Stimulated activated CD8-positive, alpha-beta memory T cell treated with anti-CD3 and anti-CD28 coated beads, Interleukin-7, amount 100 ng/mL, for 24 hours (primary cell): ENCODE data around the gene PLLP.
A peak's percentile ranks its signal among the peaks of the same experiment; 100 is the strongest.

ENCODE experiments used
- DNase-seq: peaks from one replicate; pipeline ENCODE4 v3.0.0-alpha.2; 2020; ENCODE audit warnings: low read depth

PLLP gene

GRCh38 chr16:57256601-57257395, 27.7 kb downstream of the PLLP start:
- DNase-seq = no peak

- no peak for DNase-seq
Measured at GRCh38 chr16:57255686-57256415, 28.6 kb downstream of the PLLP start.

DNA sequence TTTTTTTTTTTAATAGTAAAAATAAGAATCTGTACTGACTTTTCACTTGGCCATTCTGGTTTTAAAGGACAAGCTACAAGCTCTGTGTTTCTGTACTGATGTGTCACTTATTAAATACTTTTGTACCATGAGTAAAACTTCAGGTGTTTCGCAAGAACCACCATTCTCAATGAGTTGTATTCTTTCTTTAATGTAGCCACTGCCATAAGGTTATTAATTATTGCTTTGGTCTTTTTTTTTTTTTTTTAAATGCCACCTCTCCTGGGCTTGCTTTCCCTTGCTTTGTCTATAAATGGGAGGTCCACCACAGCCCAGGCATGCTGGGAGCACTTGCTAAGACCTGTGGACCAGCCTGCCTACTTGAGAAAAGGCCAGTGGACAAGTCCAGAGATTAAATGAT, 31.0 kb downstream of the PLLP start:
- DNase-seq = no peak

DNA sequence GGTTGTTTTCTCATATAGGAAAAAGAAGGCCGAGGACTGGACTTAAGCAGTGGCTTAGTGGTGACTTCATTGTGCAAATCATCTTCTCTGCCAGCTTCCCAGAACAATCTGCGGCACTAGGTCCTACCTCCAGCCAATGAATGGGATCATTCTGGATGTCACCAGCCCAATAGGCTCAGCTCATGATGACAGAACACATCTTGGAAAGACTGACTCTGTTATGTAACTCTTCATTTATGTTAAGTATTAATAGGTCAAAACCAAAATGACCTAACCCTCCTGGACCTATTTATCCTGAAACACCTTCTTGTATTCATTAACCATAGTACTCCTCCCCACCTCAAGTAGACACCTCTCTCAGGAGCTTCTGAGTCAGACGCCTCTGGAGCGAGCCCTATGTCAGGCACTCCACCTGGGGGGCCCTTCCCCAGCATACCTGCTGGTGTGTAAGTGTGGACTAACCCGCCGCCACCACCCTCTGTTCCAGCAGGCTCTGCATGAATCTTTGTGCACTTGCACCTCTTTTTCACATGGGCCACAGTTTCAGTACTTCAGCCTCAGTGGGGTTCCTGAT, 32.2 kb downstream of the PLLP start:
- no peak for DNase-seq

DNA sequence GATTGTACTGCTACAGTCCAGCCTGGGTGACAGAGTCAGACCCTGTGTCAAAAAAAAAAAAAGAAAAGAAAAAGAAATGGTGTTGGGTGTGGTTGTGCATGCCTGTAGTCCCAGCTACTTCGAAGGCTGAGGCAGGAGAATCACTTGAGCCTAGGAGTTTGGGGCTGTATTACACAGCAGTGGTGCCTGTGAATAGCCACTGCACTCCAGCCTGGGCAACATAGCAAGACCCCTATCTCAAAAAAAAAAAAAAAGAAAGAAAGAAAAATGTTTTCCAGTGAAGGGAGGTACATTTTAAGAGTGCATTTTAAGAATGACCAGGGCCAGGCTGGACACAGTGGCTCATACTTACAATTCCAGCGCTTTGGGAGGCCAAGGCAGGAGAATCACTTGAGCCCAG, 33.1 kb downstream of the PLLP start:
- no peak for DNase-seq

- no peak for DNase-seq
Measured at GRCh38 chr16:57245472-57246113, 38.9 kb downstream of the PLLP start.

DNA sequence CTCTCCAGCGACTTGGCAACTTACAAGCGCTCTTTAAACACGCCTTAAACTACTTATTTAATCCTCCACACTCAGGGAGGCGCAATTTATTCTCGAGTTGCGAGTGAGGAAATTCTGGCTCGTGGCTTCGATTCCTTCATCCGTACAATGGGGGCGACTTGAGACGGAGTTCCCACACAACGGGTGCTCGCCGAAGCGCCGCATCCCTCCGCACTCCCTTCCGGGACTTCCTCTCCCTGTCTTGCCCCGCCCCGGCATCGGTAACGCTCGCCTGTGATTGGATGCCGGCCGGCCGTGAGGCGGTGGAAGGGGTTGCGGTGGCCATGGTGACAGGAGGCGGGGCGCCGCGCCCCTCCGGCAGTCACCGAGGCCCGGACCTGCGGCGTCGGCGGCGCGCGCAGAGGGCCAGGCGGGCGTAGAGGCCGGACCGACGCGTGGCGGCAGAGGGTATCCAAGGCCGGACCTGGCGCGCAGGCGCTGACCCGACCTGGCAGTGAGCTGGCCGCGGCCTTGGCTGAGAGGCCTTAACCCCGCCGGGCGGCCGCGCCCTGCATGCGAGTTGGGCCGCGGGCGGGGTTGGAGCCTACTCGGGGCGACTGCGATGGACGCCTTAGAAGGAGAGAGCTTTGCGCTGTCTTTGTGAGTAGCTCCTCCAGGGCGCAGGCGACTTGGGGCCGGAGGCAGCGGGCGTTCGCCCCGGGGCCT, 39.6 kb downstream of the PLLP start, which contains the start of gene ARL2BP:
Gene ARL2BP, plus strand, starts transcription at position 493 of the 705 bp plus-strand sequence. Its CDS starts 109 bp downstream, at position 602.
- DNase-seq = peak; percentile 95

GRCh38 chr16:57244463-57244766, 40.1 kb downstream of the PLLP start:
- no peak for DNase-seq

DNA sequence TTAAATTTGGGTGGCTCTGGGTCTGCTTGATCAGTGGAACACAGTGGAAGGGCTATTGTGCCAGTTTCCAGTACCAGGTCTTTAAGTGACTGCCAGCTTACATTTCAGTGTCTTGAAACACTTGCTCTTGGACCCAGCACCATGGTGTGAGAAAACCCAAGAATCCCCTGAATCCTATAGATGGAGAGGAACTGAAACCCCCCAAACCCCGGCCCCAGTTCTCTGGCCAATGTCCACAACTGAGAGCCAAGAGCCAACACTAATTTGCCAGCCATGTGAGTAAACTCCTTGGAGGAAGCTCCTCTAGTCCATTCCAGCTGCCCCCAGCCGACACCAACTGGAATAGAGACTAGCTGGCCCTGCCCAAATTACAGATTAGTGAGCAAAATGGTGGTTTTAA, 41.8 kb downstream of the PLLP start:
- no peak for DNase-seq

GRCh38 chr16:57240851-57241250, 43.6 kb downstream of the PLLP start:
- DNase-seq = no peak

DNA sequence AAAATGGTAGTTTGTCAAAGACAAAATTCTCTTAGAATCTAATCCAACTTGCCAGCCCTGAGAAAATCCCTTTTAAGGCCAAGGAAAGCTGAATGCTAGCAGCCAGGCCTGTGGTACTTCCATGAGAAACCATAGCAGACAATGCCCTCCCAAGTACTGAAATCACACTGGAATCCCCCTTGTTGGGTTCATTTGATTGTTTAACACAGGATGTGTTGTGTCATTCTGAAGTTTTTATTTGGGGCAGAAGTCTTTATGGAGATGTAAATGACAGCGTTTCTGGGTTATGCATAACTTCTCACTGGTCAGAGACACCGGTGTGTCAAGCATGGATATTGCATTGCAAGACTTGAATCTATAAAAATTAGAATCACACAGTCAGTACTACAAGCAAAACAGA, 45.4 kb downstream of the PLLP start:
- DNase-seq = no peak

DNA sequence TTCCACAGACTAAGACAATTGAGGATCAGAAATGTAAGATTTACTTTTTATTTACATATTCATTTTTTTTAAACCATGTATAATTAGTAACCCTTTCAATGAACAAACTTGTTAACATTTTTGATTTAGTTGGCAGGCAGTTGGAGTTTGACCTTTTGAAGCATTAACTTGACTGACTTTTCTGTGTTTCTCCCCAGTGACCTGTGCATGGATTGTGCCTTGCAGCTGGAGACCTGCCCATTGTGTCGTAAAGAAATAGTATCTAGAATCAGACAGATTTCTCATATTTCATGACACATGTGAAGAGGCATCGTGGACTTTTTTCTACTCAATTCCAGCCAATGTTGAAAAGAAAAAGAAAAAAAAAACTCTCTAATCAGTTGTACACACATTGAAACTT, 45.8 kb downstream of the PLLP start:
- DNase-seq = no peak

DNA sequence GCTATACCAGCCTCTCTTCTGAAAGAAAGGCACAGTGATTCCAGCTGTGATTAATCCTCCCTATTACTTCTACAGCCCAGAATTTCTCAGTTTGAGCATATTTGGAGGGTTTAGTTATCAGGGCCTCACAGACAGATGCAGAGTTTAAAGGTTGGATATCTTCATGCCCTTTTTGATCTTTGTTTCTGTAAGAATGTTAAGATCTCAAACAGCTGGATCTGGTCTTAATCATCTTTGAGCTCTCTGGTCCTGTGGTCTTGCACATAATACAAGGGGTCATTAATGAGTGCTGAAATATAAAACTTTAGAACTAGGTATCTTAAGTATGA, 48.5 kb downstream of the PLLP start:
- DNase-seq = no peak

DNA sequence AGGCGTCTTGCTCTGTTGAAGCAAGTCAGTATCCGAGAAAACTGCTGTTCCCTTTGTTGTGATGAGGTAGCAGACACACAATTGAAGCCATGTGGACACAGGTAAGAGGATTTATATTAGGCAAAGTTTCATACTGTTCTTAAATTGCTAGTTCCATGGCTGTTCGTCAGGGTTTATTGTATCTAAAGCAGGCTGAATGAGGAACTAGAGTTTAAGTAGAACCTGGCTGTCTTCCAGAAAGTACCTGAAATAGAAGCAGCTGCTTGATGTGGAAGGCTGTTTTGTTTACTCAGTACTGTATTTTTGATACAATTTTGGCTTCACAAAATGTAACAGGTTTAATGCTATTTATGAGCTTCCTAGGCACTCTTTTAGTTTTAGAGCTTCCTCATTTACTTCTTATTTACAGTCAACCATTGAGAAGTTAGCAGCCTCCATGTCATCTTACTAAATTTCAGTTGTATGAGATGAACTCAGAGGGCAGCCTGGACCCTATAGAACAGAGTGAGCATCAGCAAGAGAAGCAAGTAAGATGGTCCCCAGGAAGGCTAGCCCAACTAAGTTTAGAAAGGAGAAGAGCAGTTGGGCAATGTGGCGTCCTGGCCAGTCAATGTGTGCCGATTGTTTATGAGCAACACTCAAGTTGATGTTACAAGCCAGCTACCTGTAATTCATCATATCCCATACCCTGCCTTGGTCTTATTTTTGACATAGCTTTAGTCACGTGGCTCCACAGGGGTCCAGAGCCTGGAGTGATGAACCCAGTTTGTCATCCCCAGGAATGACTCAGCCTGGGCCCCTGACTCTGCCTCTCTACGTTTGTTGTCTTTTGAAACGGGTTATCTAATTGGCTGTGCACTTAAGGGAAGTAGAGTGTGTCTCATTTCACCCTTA, 49.1 kb downstream of the PLLP start:
- DNase-seq = no peak

DNA sequence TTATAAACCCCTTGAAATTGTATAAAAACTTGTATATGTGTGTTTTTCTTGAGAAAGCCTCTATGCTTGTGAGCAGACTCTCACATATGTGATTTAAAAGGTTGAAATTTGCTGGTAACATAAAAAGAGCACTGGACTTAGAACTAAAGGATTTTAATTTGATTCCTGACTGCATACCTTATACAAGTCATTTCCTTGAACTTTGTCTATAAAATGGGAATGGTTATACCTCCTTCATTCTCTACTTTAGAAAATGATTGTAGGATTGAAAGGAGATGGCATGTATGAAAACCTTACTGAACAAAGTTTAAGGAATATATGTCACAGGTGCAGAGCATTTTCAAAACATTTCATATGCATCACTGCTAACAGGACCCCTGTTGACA, 49.8 kb downstream of the PLLP start:
- DNase-seq = no peak

DNA sequence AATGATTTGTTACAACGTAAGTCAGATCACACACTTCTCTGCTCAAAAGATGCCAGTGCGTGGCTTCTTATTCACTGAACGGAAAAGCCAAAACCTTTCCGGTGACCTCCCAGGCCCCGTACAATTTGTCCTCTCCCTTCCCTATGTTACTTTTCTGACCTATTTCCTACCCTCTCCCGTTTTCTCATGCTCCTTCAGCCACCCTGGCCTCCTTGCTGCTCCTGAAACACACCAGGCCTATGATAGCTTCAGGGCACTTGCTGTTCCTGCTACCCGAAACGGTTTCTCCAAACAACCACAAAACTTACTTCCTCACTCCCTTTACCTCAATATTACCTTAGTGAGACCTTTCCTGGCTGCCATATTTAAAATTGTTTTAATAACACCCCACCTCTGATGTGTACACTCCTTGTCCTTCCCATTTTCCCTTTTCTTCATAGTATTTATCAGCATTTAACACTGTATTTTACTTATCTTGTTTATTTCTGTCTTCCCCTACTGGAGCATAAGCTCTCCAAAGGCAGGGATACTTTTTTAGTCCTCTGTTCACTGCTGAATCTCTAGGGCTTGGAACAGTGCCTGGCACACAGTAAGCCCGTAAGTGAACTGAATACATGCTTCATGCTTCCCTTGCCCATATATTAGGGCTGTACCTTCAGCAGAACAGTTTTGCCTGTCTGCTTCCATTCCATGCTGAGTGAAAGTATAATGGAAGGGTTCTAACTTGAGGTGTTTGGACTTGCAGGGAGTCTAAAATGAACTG, 50.3 kb downstream of the PLLP start:
- DNase-seq = no peak

DNA sequence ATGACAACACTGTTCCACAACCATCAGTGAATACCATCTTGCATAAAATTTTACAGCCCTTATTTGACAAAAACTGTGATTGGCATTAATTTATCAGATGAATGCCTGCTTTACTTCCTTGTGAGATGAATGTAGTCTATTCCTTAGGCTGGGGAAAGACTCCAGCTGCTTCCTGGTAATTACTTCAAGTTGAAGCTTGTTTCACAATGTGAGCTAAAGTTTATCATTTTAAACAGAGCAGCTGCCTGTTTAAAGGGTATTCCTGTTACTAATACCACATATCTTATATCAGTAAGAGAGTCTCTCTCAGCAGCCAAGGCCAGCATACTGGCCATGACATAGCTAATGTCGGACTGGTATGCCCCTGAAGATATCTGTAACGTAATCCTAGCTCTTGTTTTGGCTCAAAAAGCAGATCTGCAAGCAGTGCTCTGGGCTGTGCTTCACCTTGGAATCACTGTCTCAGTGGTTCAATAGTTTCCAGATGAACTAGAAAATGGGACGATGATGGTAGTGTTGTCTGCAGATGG, 52.6 kb downstream of the PLLP start:
- DNase-seq = no peak

- no peak for DNase-seq
Measured at GRCh38 chr16:57229079-57229478, 55.4 kb downstream of the PLLP start.

DNA sequence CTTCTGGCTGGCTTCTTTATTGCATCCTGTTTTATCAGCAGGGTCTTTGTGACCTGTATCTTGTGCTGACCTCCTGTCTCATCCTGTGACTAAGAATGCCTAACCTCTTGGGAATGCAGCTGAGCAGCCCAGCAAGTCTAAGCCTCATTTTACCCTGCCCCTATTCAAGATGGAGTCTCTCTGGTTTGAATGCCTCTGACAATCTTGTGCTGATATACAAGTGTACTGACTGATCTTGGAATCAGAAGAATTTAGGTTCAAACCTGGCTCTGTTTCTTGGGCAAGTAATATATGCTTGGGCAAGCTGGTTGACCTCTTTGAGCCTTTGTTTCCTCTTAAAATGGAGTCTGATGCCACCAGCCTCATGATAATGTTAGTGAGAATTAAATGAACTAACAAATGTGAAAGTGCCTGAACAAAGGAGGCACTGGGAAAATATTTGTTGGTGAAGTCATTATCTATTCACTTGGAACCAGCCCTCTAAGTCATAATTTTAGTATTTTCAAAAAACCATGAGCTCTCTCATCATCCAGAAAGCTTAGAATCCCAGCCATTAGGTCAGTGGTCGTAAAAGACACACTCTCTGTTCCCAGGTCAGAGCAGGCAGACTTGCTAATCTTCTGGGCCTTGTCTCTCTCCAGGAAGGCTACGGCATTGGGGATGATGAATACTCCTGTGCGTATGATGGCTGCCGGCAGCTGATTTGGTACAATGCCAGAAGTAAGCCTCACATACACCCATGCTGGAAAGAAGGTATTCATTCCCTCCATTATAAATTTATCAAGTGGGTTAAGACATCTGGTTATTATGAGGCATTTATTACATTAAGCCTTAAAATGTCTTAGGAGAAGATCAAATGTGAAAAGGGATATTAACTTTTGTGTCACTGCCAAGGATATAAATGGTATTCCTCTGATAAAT, 57.5 kb downstream of the PLLP start:
- no peak for DNase-seq
